Fibroblast of lung (primary cell): ENCODE results near the gene C5orf46. TPM values are rescaled to one million over a fixed set of nuclear protein-coding genes. Genes with fewer than 3 reads are reported as not detected.

Experiments
- DNase-seq, 2 donors: peaks; one replicate each; pipeline versions ENCODE4 v3.0.0 to v3.0.0-alpha.2; 2010; ENCODE audit warnings: low read depth in 2 of 2
- H2AFZ ChIP-seq: 2 replicates; pipeline ENCODE4 v1.5.1; 2012; ENCODE audit warnings: low read length, control low read depth, inconsistent platforms
- H3K27ac ChIP-seq: 2 replicates; pipeline ENCODE4 v1.5.1; 2011; ENCODE audit warnings: low read length, control low read depth; ENCODE audit not compliant: insufficient read depth
- H3K27me3 ChIP-seq: 2 replicates; pipeline ENCODE4 v1.5.1; 2011; ENCODE audit warnings: mild to moderate bottlenecking, low read length; ENCODE audit not compliant: control insufficient read depth, insufficient read depth
- H3K36me3 ChIP-seq: 2 replicates; pipeline ENCODE4 v1.5.1; 2011; ENCODE audit warnings: low read length; ENCODE audit not compliant: control insufficient read depth, insufficient read depth
- H3K4me1 ChIP-seq: 2 replicates; pipeline ENCODE4 v1.5.1; 2011; ENCODE audit warnings: low read length; ENCODE audit not compliant: control insufficient read depth, insufficient read depth; ENCODE audit errors: extremely low read depth
- H3K4me2 ChIP-seq: 2 replicates; pipeline ENCODE4 v1.5.1; 2011; ENCODE audit warnings: low read length, control low read depth; ENCODE audit not compliant: insufficient read depth; ENCODE audit errors: extremely low read depth
- H3K4me3 ChIP-seq, 4 experiments: fragments of 200-600 bp in 1 of 4; sonication (generic) in 1 of 4; replicated peaks in 1 of 4; 2 replicates each; pipeline ENCODE4 v1.5.1; 2011 to 2016; ENCODE audit warnings: low read length in 4 of 4, low read depth in 3 of 4, mild to moderate bottlenecking in 3 of 4, control low read depth in 2 of 4, inconsistent platforms in 1 of 4, mixed read lengths in 1 of 4; ENCODE audit not compliant: insufficient read depth in 1 of 4; ENCODE audit errors: control extremely low read depth in 1 of 4
- H3K79me2 ChIP-seq: 2 replicates; pipeline ENCODE4 v1.5.1; 2012; ENCODE audit warnings: mild to moderate bottlenecking, low read length, inconsistent platforms; ENCODE audit not compliant: control insufficient read depth, insufficient read depth
- H3K9ac ChIP-seq: 2 replicates; pipeline ENCODE4 v1.5.1; 2011; ENCODE audit warnings: mild to moderate bottlenecking, low read length, control low read depth; ENCODE audit not compliant: insufficient read depth
- H3K9me3 ChIP-seq: 2 replicates; pipeline ENCODE4 v1.5.1; 2012; ENCODE audit warnings: low read depth, low read length; ENCODE audit not compliant: control insufficient read depth, insufficient read depth
- H4K20me1 ChIP-seq: 2 replicates; pipeline ENCODE4 v1.5.1; 2011; ENCODE audit warnings: low read length; ENCODE audit not compliant: control insufficient read depth, insufficient read depth; ENCODE audit errors: extremely low read depth
- EZH2 ChIP-seq: IDR thresholded peaks from 2 replicates; pipeline ENCODE4 v1.5.1; 2012; ENCODE audit warnings: low read length, control low read depth, mild to moderate bottlenecking; ENCODE audit errors: missing control alignments
- polyA plus RNA-seq, 2 donors: library from polyadenylated mRNA; depleted of rRNA in 1 of 2; stranded (reverse) in 1 of 2; unstranded in 1 of 2; fragments of >200 nt; gene quantifications; 2 replicates each; pipeline ENCODE4 v1.2.1, GENCODE V29; 2011 to 2012; ENCODE audit warnings: missing spikeins in 1 of 2
- total RNA-seq: library from RNA; depleted of rRNA; stranded (reverse); fragments of >200 nt; gene quantifications from 2 replicates; pipeline ENCODE4 v1.2.1, GENCODE V29; 2014
- TF ChIP-seq, protein P1 (sequence below), 2 donors: IDR thresholded peaks in 1 of 2; conservative IDR thresholded peaks in 1 of 2; 1 replicate in 1 of 2; 2 replicates in 1 of 2; pipeline ENCODE4 v1.5.1; 2011 to 2012; ENCODE audit warnings: low read length in 2 of 2, control low read depth in 1 of 2, inconsistent platforms in 1 of 2, low read depth in 1 of 2, mild to moderate bottlenecking in 1 of 2

The C5orf46 gene
- total and polyA plus RNA-seq, 2 donors (not counting 1 experiment from before 2014, with no cell fraction given), result not detected

DNA sequence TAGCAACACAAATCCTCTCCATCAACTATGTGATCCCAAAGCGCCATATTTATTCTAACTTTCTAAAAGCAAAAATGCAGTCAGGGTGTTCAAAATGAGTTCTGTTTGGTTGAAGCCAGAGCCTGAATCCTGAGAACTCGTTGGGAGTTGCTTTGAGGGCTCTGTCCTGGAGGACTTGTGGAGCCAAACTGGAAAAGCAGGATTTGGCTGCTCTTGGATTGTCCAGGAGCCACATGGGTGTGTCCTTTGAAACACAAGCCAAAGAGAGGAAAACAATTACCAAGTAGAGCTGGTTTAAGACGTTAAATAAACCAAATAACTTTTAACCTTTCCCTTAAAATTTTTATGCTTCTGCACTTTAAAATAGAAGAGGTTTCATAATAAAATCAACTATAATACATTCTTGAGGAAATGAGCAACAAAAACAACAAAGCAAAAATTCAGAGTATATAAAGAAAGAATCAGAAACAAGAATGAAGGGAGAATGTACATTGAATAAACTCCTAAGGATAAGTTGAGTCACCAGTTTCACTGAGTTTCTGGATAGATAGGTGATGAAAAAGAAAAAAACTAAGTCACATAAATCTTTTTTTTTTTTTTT is 13.5 kb downstream of the C5orf46 start:
- Histone ChIP-seq H3K27ac (no peak overlapping the region), H3K4me3 (no peak overlapping the region), H4K20me1 (no peaks in the 10 kb centered on the region), H3K4me1 (no peaks in the 10 kb centered on the region), H3K27me3 (no peaks in the 10 kb centered on the region), H3K36me3 (no peaks in the 10 kb centered on the region), H3K79me2 (no peaks in the 10 kb centered on the region), H3K9ac (no peak overlapping the region), H3K4me2 (no peak overlapping the region), H2AFZ (no peak overlapping the region), H3K9me3 (no peaks in the 10 kb centered on the region)
- no peak for TF ChIP-seq EZH2
- TF ChIP-seq, protein P1, sequence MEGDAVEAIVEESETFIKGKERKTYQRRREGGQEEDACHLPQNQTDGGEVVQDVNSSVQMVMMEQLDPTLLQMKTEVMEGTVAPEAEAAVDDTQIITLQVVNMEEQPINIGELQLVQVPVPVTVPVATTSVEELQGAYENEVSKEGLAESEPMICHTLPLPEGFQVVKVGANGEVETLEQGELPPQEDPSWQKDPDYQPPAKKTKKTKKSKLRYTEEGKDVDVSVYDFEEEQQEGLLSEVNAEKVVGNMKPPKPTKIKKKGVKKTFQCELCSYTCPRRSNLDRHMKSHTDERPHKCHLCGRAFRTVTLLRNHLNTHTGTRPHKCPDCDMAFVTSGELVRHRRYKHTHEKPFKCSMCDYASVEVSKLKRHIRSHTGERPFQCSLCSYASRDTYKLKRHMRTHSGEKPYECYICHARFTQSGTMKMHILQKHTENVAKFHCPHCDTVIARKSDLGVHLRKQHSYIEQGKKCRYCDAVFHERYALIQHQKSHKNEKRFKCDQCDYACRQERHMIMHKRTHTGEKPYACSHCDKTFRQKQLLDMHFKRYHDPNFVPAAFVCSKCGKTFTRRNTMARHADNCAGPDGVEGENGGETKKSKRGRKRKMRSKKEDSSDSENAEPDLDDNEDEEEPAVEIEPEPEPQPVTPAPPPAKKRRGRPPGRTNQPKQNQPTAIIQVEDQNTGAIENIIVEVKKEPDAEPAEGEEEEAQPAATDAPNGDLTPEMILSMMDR (conservative IDR thresholded peaks at IDR 0.05 in 1 of 2, IDR thresholded peaks at IDR 0.05 in 1 of 2; ENCODE audit: low read depth in 1 of 2, low read length in 2 of 2), result no peak
- no peak for DNase-seq

DNA sequence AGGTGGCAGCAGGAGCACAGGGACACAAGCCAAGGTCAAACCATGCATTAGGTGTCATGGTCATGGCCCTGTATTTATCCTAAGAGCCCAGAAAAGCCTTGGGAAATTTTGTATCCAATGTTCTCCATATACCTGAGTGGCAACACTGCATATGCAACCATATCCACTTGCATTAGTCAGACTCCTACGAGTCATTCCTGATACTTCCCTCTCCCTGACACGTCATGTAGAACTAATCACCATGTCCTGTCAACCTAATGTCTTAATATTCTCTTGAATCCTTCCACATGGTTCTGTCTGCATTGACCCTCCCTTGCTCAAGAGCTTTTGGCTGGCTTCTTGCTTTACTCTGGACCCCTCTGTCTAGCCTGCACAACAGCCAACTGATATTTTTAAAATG is 18.4 kb downstream of the C5orf46 start:
- Histone ChIP-seq H4K20me1 (no peaks in the 10 kb centered on the region), H3K27ac (no peak overlapping the region), H3K9ac (no peak overlapping the region), H3K4me1 (no peaks in the 10 kb centered on the region), H3K4me2 (no peak overlapping the region), H3K9me3 (no peaks in the 10 kb centered on the region), H3K79me2 (no peaks in the 10 kb centered on the region), H3K27me3 (no peaks in the 10 kb centered on the region), H2AFZ (no peak overlapping the region), H3K36me3 (no peaks in the 10 kb centered on the region), H3K4me3 (no peak overlapping the region)
- TF ChIP-seq EZH2, result no peak
- TF ChIP-seq, protein P1 (conservative IDR thresholded peaks at IDR 0.05 in 1 of 2, IDR thresholded peaks at IDR 0.05 in 1 of 2; ENCODE audit: low read depth in 1 of 2, low read length in 2 of 2), result no peak
- DNase-seq, result peak in 1 of 2 donors; percentile 57

DNA sequence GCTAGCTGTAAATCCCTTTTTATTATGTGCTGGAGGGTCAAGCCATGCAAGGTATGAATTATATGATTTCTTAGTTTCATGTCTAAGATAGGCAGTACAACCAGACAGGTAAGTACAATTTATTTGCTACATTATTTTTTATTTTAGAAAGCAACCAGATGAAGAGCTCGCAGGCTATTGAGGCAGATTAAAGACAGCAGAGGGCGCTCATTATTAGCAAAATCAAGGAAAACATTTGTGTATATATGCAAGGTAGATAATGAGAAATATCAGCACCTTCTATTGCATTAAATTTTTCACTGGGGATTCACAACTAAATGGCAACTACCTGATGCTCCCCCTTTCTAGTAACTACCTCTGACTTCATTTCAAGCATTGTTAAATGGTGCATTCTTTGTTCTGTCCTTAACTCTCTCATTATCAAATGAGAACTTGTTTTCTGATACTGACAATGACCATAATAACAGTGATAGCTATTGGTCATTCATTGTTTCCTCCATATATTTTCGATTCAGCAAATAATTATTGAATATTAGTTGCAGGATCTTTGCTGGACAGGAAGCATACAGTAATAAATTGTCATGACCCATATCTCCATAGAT is 19.2 kb downstream of the C5orf46 start:
- H3K79me2 ChIP-seq, result no peaks in the 10 kb centered on the region
- no peak overlapping the region for H3K9ac ChIP-seq
- TF ChIP-seq, protein P1 (conservative IDR thresholded peaks at IDR 0.05 in 1 of 2, IDR thresholded peaks at IDR 0.05 in 1 of 2; ENCODE audit: low read depth in 1 of 2, low read length in 2 of 2), result peak; percentile 25 to 65
- no peak for TF ChIP-seq EZH2
- no peaks in the 10 kb centered on the region for H3K27me3 ChIP-seq
- H3K4me1 ChIP-seq, result no peaks in the 10 kb centered on the region
- no peaks in the 10 kb centered on the region for H4K20me1 ChIP-seq
- DNase-seq, result peak in 1 of 2 donors; percentile 60
- no peak overlapping the region for H3K27ac ChIP-seq
- no peaks in the 10 kb centered on the region for H3K9me3 ChIP-seq
- H3K36me3 ChIP-seq, result no peaks in the 10 kb centered on the region
- no peak overlapping the region for H3K4me2 ChIP-seq
- no peak overlapping the region for H2AFZ ChIP-seq
- no peak overlapping the region for H3K4me3 ChIP-seq
